ENCODE results near the gene FBH1. TPM values are rescaled to one million over a fixed set of nuclear protein-coding genes. Genes with fewer than 3 reads are reported as not detected.

The FBH1 gene
- total RNA-seq, 2 experiments from 2014 or later, result 33.9 to 34.2 TPM

DNA sequence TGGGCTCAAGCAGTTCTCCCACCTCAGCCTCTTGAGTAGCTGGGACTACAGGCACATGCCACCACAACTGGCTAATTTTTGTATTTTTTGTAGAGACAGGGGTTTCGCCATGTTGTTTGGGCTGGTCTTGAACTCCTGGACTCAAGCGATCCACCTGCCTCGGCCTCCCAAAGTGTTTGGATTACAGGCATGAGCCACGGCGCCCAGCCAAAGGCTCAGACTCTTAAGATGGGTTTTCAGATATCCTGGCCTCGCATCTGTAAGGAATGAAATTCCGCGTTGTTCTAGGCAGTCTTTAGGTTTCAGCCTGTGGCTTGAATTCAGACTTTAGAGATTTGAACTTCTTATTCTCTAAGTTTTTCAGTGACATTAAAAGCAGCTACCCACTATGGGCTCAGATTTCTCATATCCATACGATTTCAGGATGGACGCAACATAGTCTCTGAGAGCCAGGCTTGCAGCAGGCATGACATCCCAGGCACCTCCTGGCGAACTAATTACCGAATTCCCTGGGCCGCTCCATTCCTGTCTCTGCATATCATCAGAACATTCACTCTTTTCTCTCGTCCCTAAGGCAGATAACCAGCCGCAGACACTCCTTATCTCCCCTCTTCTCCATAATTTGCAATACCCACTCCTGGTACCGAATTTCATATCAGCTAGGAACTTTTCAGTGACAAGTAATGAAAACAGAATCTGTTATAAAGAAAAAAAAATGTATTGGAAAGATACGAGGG lies 57.6 kb downstream of the FBH1 start:
- Mint-ChIP-seq H3K36me3 (ENCODE audit: low read depth) (no peaks in the 10 kb centered on the region), H3K4me3 (no peak overlapping the region), H3K9me3 (no peaks in the 10 kb centered on the region), H3K27ac (no peak overlapping the region), H3K27me3 (no peaks in the 10 kb centered on the region), H3K4me1 (ENCODE audit: low read depth) (peaks cover 8% of the 10 kb centered on the region)
- no peaks in the 10 kb centered on the region for H3K9me3 ChIP-seq (ENCODE audit: control insufficient read depth in 1 of 2, insufficient read depth in 1 of 2, low read length in 2 of 2)
- no peak overlapping the region for H3K4me3 ChIP-seq (ENCODE audit: low read length)
- H3K27me3 ChIP-seq (ENCODE audit: control insufficient read depth in 1 of 2, insufficient read depth in 2 of 2, low read length in 2 of 2), result no peaks in the 10 kb centered on the region
- peaks cover 9% of the 10 kb centered on the region for H3K4me1 ChIP-seq (ENCODE audit: insufficient read depth, low read length)
- TF ChIP-seq, protein P1, sequence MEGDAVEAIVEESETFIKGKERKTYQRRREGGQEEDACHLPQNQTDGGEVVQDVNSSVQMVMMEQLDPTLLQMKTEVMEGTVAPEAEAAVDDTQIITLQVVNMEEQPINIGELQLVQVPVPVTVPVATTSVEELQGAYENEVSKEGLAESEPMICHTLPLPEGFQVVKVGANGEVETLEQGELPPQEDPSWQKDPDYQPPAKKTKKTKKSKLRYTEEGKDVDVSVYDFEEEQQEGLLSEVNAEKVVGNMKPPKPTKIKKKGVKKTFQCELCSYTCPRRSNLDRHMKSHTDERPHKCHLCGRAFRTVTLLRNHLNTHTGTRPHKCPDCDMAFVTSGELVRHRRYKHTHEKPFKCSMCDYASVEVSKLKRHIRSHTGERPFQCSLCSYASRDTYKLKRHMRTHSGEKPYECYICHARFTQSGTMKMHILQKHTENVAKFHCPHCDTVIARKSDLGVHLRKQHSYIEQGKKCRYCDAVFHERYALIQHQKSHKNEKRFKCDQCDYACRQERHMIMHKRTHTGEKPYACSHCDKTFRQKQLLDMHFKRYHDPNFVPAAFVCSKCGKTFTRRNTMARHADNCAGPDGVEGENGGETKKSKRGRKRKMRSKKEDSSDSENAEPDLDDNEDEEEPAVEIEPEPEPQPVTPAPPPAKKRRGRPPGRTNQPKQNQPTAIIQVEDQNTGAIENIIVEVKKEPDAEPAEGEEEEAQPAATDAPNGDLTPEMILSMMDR (IDR thresholded peaks at IDR 0.05), result no peak
- ChIA-PET POLR2A (no interaction called here), CTCF (no interaction called here)
- no peak overlapping the region for H3K27ac ChIP-seq (ENCODE audit: low read depth in 1 of 2, low read length in 2 of 2)
- ATAC-seq (ENCODE audit: poor library complexity), result no peak
- intact Hi-C loops (cut with DNase I, micrococcal nuclease), result no loop called here
- peaks cover 9% of the 10 kb centered on the region for H3K36me3 ChIP-seq (ENCODE audit: insufficient read depth, low read length)
- DNase-seq, result no peak

DNA sequence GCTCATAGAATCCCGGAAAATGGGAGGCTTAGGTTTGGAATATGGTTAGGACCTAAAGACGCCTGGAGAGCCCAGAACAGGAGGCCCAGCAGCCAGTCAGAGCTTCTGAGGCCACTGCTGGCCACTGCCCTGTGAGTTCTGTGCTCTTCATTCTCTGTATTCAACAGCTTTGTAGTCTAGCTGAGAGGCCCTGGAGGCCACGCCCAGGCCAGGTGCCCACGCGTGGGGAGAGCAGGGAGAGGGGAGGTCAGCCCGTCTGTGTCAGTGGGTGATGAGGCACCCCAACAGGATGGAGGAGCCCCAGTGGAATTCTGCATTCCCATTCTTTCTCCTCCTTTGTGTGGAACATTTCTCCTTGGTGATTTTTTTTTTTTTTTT lies 58.2 kb downstream of the FBH1 start:
- Mint-ChIP-seq H3K27ac (no peak overlapping the region), H3K27me3 (no peaks in the 10 kb centered on the region), H3K4me1 (ENCODE audit: low read depth) (peaks cover 8% of the 10 kb centered on the region), H3K4me3 (no peak overlapping the region), H3K9me3 (no peaks in the 10 kb centered on the region), H3K36me3 (ENCODE audit: low read depth) (no peaks in the 10 kb centered on the region)
- ChIA-PET POLR2A (no interaction called here), CTCF (interaction anchor here (1.1 kb wide), 1 partner anchor 138 kb away, joined by 3 read pairs; no protein-coding TSS in a partner anchor)
- DNase-seq (no peak), ATAC-seq (ENCODE audit: poor library complexity) (no peak)
- no peaks in the 10 kb centered on the region for H3K9me3 ChIP-seq (ENCODE audit: control insufficient read depth in 1 of 2, insufficient read depth in 1 of 2, low read length in 2 of 2)
- intact Hi-C loops (cut with DNase I, micrococcal nuclease), result no loop called here
- no peaks in the 10 kb centered on the region for H3K27me3 ChIP-seq (ENCODE audit: control insufficient read depth in 1 of 2, insufficient read depth in 2 of 2, low read length in 2 of 2)
- peaks cover 14% of the 10 kb centered on the region for H3K36me3 ChIP-seq (ENCODE audit: insufficient read depth, low read length)
- H3K4me3 ChIP-seq (ENCODE audit: low read length), result no peak overlapping the region
- H3K27ac ChIP-seq (ENCODE audit: low read depth in 1 of 2, low read length in 2 of 2), result no peak overlapping the region
- TF ChIP-seq, protein P1 (IDR thresholded peaks at IDR 0.05), result no peak
- peaks cover 9% of the 10 kb centered on the region for H3K4me1 ChIP-seq (ENCODE audit: insufficient read depth, low read length)

DNA sequence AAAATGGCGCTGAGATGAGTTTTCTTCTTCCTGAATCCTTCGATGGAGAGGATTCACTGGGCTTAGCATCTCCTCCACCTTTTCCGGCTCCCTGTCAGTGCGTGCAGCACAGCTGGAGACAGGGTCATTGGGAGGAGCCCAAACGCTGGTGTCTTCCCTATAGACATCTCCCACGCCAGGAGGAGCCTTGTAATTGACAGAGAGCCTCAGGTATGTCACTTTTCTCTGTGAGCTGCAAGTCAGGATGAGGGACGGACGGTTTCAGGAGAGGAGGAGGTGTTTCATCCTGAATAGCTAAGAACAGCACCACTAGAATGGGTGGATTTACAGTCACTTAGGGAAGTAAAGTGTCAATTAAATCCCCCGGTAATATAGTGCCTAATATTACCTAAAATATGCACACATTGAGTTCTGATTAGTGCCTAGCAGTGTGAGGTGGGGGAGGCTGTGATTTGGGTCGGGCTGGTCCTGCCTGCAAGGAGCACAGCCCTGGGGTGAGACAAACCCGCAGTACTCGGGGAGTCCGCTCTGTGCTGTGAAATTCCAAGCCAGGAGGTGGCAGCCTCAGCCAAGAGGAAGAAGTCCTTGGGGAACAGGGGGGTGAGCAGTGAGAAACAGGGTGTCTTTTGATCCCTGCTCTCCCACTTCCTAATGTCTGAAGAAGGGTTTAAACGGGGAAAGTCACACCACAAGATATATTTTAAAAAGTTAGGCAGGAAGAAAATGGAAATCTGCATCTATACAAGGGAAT lies 59.1 kb downstream of the FBH1 start:
- Histone ChIP-seq H3K9me3 (ENCODE audit: control insufficient read depth in 1 of 2, insufficient read depth in 1 of 2, low read length in 2 of 2) (no peaks in the 10 kb centered on the region), H3K36me3 (ENCODE audit: insufficient read depth, low read length) (peaks cover 19% of the 10 kb centered on the region), H3K4me3 (ENCODE audit: low read length) (no peak overlapping the region), H3K27me3 (ENCODE audit: control insufficient read depth in 1 of 2, insufficient read depth in 2 of 2, low read length in 2 of 2) (no peaks in the 10 kb centered on the region), H3K27ac (ENCODE audit: low read depth in 1 of 2, low read length in 2 of 2) (no peak overlapping the region), H3K4me1 (ENCODE audit: insufficient read depth, low read length) (peaks cover 9% of the 10 kb centered on the region)
- no peaks in the 10 kb centered on the region for H3K36me3 Mint-ChIP-seq (ENCODE audit: low read depth)
- H3K9me3 Mint-ChIP-seq, result no peaks in the 10 kb centered on the region
- ATAC-seq (ENCODE audit: poor library complexity), result no peak
- H3K27ac Mint-ChIP-seq, result no peak overlapping the region
- no peak overlapping the region for H3K4me3 Mint-ChIP-seq
- H3K4me1 Mint-ChIP-seq (ENCODE audit: low read depth), result peaks cover 8% of the 10 kb centered on the region
- DNase-seq, result peak in 6 of 14 experiments; percentile 8 to 47 (median 28)
- TF ChIP-seq, protein P1 (IDR thresholded peaks at IDR 0.05), result no peak
- H3K27me3 Mint-ChIP-seq, result no peaks in the 10 kb centered on the region
- intact Hi-C loops (cut with DNase I, micrococcal nuclease), result no loop called here
- CTCF ChIA-PET, result interaction anchor here (1.1 kb wide), 1 partner anchor 137 kb away, joined by 3 read pairs; no protein-coding TSS in a partner anchor
- POLR2A ChIA-PET, result no interaction called here
